GM12878 (cell line): ENCODE data around the gene ATRNL1. TPM values are rescaled to one million over a fixed set of nuclear protein-coding genes. Genes with fewer than 3 reads are reported as not detected.

ENCODE experiments used
- ATAC-seq: fragments of 200-7000 bp; cut with Tn5 transposase; 3 replicates; pipeline ENCODE4 v1.9.1; 2020; ENCODE audit warnings: mild to moderate bottlenecking, moderate library complexity
- BruUV-seq: library from RNA; stranded (reverse); fragments of 400-500 nt; replicated peaks from 2 replicates; lab custom pipeline; 2021; lab: Mats Ljungman, UMichigan
- CTCF ChIA-PET: fragments of 300-600 bp; sonication (Branson Sonifier 250); formaldehyde crosslinking; extraction: SDS; loops from one replicate; lab custom pipeline; 2021; ENCODE audit warnings: inconsistent platforms; lab: Yijun Ruan, JAX
- POLR2A ChIA-PET: fragments of 350-600 bp; formaldehyde crosslinking; extraction: SDS; loops from one replicate; lab custom pipeline; 2021; ENCODE audit warnings: inconsistent platforms; lab: Charles Lee
- RAD21 ChIA-PET: fragments of 300-600 bp; sonication (Branson Sonifier 250); formaldehyde crosslinking; loops from one replicate; lab custom pipeline; 2023; ENCODE audit warnings: antibody characterized with exemption; ENCODE audit not compliant: unreplicated experiment; lab: Charles Lee
- SMC1A ChIA-PET: fragments of 300-600 bp; sonication (Branson Sonifier 250); formaldehyde crosslinking; loops from one replicate; lab custom pipeline; 2023; ENCODE audit not compliant: unreplicated experiment, uncharacterized antibody; lab: Charles Lee
- DNase-seq: peaks from one replicate; pipeline ENCODE4 v3.0.0-alpha.2; 2011; ENCODE audit warnings: low read depth, low spot score
- FAIRE-seq: peaks from 3 replicates; lab custom pipeline; 2011; peaks lifted over from hg19 to GRCh38; lab: Jason Lieb, UNC
- H2AFZ ChIP-seq: 2 replicates; pipeline ENCODE4 v1.6.0; 2011; ENCODE audit warnings: low read depth, low read length, control low read depth; ENCODE audit not compliant: control insufficient read depth
- H3K27ac ChIP-seq: 2 replicates; pipeline ENCODE4 v1.5.1; 2011; ENCODE audit warnings: control low read depth; ENCODE audit not compliant: control insufficient read depth, insufficient read depth
- H3K27me3 ChIP-seq, 2 experiments: replicated peaks in 1 of 2; 2 replicates each; pipeline versions ENCODE4 v1.6.0 to v1.6.1; 2011; ENCODE audit warnings: low read length in 1 of 2; ENCODE audit not compliant: control insufficient read depth in 2 of 2, insufficient read depth in 2 of 2
- H3K36me3 ChIP-seq, 2 experiments: 2 replicates each; pipeline ENCODE4 v1.5.1; 2011; ENCODE audit warnings: low read length in 1 of 2; ENCODE audit not compliant: control insufficient read depth in 2 of 2, insufficient read depth in 2 of 2
- H3K4me1 ChIP-seq: 2 replicates; pipeline ENCODE4 v1.6.1; 2011; ENCODE audit warnings: mild to moderate bottlenecking, low read length, moderate library complexity, mixed read lengths; ENCODE audit not compliant: control insufficient read depth, insufficient read depth
- H3K4me2 ChIP-seq: 2 replicates; pipeline ENCODE4 v1.6.0; 2011; ENCODE audit warnings: control low read depth; ENCODE audit not compliant: control insufficient read depth, insufficient read depth
- H3K4me3 ChIP-seq: fragments of 200-600 bp; sonication (generic); 2 replicates; pipeline ENCODE4 v1.5.1; 2016
- H3K79me2 ChIP-seq: 2 replicates; pipeline ENCODE4 v1.6.0; 2011; ENCODE audit warnings: low read length; ENCODE audit not compliant: control insufficient read depth, insufficient read depth
- H3K9ac ChIP-seq: 2 replicates; pipeline ENCODE4 v1.8.0; 2011; ENCODE audit warnings: low read length, control low read depth, mixed read lengths; ENCODE audit not compliant: control insufficient read depth, insufficient read depth
- H3K9me3 ChIP-seq: replicated peaks from 3 replicates; pipeline ENCODE4 v1.5.1; 2011; ENCODE audit warnings: mild to moderate bottlenecking, low read length; ENCODE audit not compliant: control insufficient read depth, insufficient read depth
- H4K20me1 ChIP-seq: 2 replicates; pipeline ENCODE4 v1.6.0; 2011; ENCODE audit not compliant: control insufficient read depth, insufficient read depth
- BCL3 ChIP-seq: IDR thresholded peaks from 2 replicates; pipeline ENCODE4 v1.6.1; 2011; ENCODE audit warnings: borderline replicate concordance, low read depth, mild to moderate bottlenecking, moderate library complexity, low read length; ENCODE audit not compliant: insufficient read depth, poor library complexity, severe bottlenecking
- CBFB ChIP-seq: IDR thresholded peaks from 2 replicates; pipeline ENCODE4 v1.6.1; 2016; ENCODE audit warnings: antibody characterized with exemption, low read depth
- EGR1 ChIP-seq, 2 experiments: IDR thresholded peaks; 1 replicate in 1 of 2; 2 replicates in 1 of 2; pipeline ENCODE4 v1.6.1; 2011 to 2012; ENCODE audit warnings: low read depth in 2 of 2, low read length in 2 of 2, borderline replicate concordance in 1 of 2, mild to moderate bottlenecking in 1 of 2, moderate library complexity in 1 of 2
- EZH2 ChIP-seq: IDR thresholded peaks from 2 replicates; pipeline ENCODE4 v1.6.1; 2012; ENCODE audit warnings: low read depth, mild to moderate bottlenecking, control low read depth, inconsistent platforms, low read length, borderline replicate concordance; ENCODE audit not compliant: control insufficient read depth
- GABPA ChIP-seq: IDR thresholded peaks from 2 replicates; pipeline ENCODE4 v1.6.1; 2014; ENCODE audit warnings: antibody characterized with exemption, low read depth, mild to moderate bottlenecking, inconsistent platforms
- GATAD2B ChIP-seq: fragments of 450-650 bp; conservative IDR thresholded peaks from 2 replicates; pipeline ENCODE4 v1.6.1; 2017; ENCODE audit warnings: low read depth, mild to moderate bottlenecking, moderate library complexity
- IKZF1 ChIP-seq: fragments of 450-650 bp; conservative IDR thresholded peaks from 2 replicates; pipeline ENCODE4 v1.6.1; 2017; ENCODE audit warnings: antibody characterized with exemption, mild to moderate bottlenecking
- JUNB ChIP-seq: IDR thresholded peaks from 2 replicates; pipeline ENCODE4 v1.6.1; 2016; ENCODE audit warnings: antibody characterized with exemption, mild to moderate bottlenecking
- KDM1A ChIP-seq: fragments of 200-600 bp; sonication (generic); IDR thresholded peaks from 2 replicates; pipeline ENCODE4 v1.6.1; 2016; ENCODE audit warnings: borderline replicate concordance
- PAX5 ChIP-seq: IDR thresholded peaks from 2 replicates; pipeline ENCODE4 v1.6.1; 2011; ENCODE audit warnings: low read depth, low read length, borderline replicate concordance
- ZNF217 ChIP-seq: fragments of 450-650 bp; IDR thresholded peaks from 2 replicates; pipeline ENCODE4 v1.6.1; 2017; ENCODE audit warnings: antibody characterized with exemption, mild to moderate bottlenecking
- ZNF592 ChIP-seq: fragments of 450-650 bp; IDR thresholded peaks from 2 replicates; pipeline ENCODE4 v1.6.1; 2017; ENCODE audit warnings: mild to moderate bottlenecking, moderate library complexity
- ZNF687 ChIP-seq: fragments of 450-650 bp; IDR thresholded peaks from 2 replicates; pipeline ENCODE4 v1.6.1; 2017; ENCODE audit warnings: mild to moderate bottlenecking, moderate library complexity
- ZSCAN29 ChIP-seq: fragments of 450-650 bp; IDR thresholded peaks from 2 replicates; pipeline ENCODE4 v1.6.1; 2017; ENCODE audit warnings: mild to moderate bottlenecking, moderate library complexity
- WGBS: methylation state at CpG from one replicate; pipeline ENCODE4 v1.1.6; 2016; ENCODE audit warnings: low lambda C conversion rate; ENCODE audit not compliant: insufficient replicate concordance, insufficient coverage; ENCODE audit errors: missing lambda C conversion rate; 5-methylcytosine and 5-hydroxymethylcytosine counted together
- in situ Hi-C: fragments of 300-500 bp; cut with MboI; formaldehyde crosslinking; loops from 9 replicates; pipeline ENCODE4 v1.14.3; 2018; ENCODE audit warnings: mixed read lengths
- intact Hi-C: fragments of 100-400 bp; cut with micrococcal nuclease; formaldehyde crosslinking; loops from one replicate; pipeline ENCODE4 v1.14.2; 2022; ENCODE audit not compliant: unreplicated experiment
- polyA plus RNA-seq, 11 experiments: library from polyadenylated mRNA; depleted of rRNA in 4 of 11; unstranded in 6 of 11; stranded (reverse) in 5 of 11; fragments of >200 nt; fragmentation: Nextera tagmentation in 4 of 11; fragmentation: Illumina TruSeq in 1 of 11; extraction: Ambion mirVana in 4 of 11; extraction: Trizol in 1 of 11; gene quantifications; 1 replicate in 1 of 11; 2 replicates in 10 of 11; pipeline versions ENCODE4 v1.2.1 to v1.2.3, GENCODE V29; 2011 to 2016; ENCODE audit warnings: inconsistent platforms in 2 of 11, missing spikeins in 2 of 11, low read depth in 1 of 11
- total RNA-seq, 4 experiments: library from RNA; depleted of rRNA in 3 of 4; stranded (reverse); fragments of >200 nt in 3 of 4; fragmentation: Illumina TruSeq in 1 of 4; extraction: Trizol in 1 of 4; gene quantifications; 2 replicates each; pipeline versions ENCODE4 v1.2.1 to v1.2.3, GENCODE V29; 2013 to 2021

The ATRNL1 gene
- total and polyA plus RNA-seq, 10 of the 15 experiments (the other 5 are each of a cell fraction or from before 2014, with no cell fraction given) = 0.03 to 1.4 (median 0.34) TPM

GRCh38 chr10:115936926-115937767 lies 844.0 kb downstream of the ATRNL1 start:
- Histone ChIP-seq H3K79me2 (no peaks in the 10 kb centered on the region), H3K9me3 (no peaks in the 10 kb centered on the region), H3K36me3 (no peaks in the 10 kb centered on the region), H2AFZ (no peak overlapping the region), H3K27ac (no peak overlapping the region), H3K9ac (no peak overlapping the region), H3K4me1 (no peaks in the 10 kb centered on the region), H3K4me2 (no peak overlapping the region), H3K27me3 (no peaks in the 10 kb centered on the region; a peak in 1 of 4 replicates), H4K20me1 (no peaks in the 10 kb centered on the region), H3K4me3 (no peak overlapping the region)
- ChIA-PET POLR2A (no interaction called here), RAD21 (no interaction called here), CTCF (interaction anchor here (0.9 kb wide), 1 partner anchor 9 kb away, joined by 3 read pairs; no protein-coding TSS in a partner anchor), SMC1A (no interaction called here)
- no peak for FAIRE-seq
- no peak for ATAC-seq
- in situ Hi-C loops (no loop called here), intact Hi-C loops (no loop called here)
- WGBS = 29% methylated on average over 9 of the region's 9 CpGs
- no TSS peak for BruUV-seq
- no peak for DNase-seq
- TF ChIP-seq KDM1A (no peak), GABPA (no peak), PAX5 (no peak), ZNF687 (no peak), ZSCAN29 (no peak), ZNF592 (no peak), CBFB (no peak), JUNB (no peak), IKZF1 (no peak), BCL3 (no peak), EGR1 (IDR thresholded peaks at IDR 0.05; ENCODE audit: borderline replicate concordance in 1 of 2, low read depth in 2 of 2, low read length in 2 of 2) (no peak), ZNF217 (no peak), EZH2 (no peak), GATAD2B (no peak)
